Transverse colon (tissue), 3 donors: ENCODE results near the gene RIN3.

Experiments used
- CTCF ChIP-seq, 5 experiments: fragments of 200-600 bp in 3 of 5; fragments of 450-650 bp in 2 of 5; sonication (generic) in 3 of 5; IDR thresholded peaks; 1 replicate in 2 of 5; 2 replicates in 3 of 5; pipeline ENCODE4 v1.5.1; 2016 to 2017; ENCODE audit warnings: antibody characterized with exemption in 5 of 5, inconsistent platforms in 3 of 5, mild to moderate bottlenecking in 2 of 5, moderate library complexity in 1 of 5
- POLR2A ChIP-seq: fragments of 450-650 bp; IDR thresholded peaks from one replicate; pipeline ENCODE4 v1.6.1; 2016; ENCODE audit warnings: antibody characterized with exemption, mild to moderate bottlenecking, moderate library complexity

- TF ChIP-seq CTCF (IDR thresholded peaks at IDR 0.05) (no peak), POLR2A (no peak)
Observed at GRCh38 chr14:92570674-92571262, 57.2 kb downstream of the RIN3 start.
